Fibroblast of lung (primary cell): ENCODE results near the gene CELF2. TPM values are rescaled to one million over a fixed set of nuclear protein-coding genes. Genes with fewer than 3 reads are reported as not detected.

ENCODE experiments used
- DNase-seq, 2 donors: peaks; one replicate each; pipeline versions ENCODE4 v3.0.0 to v3.0.0-alpha.2; 2010; ENCODE audit warnings: low read depth in 2 of 2
- H2AFZ ChIP-seq: 2 replicates; pipeline ENCODE4 v1.5.1; 2012; ENCODE audit warnings: low read length, control low read depth, inconsistent platforms
- H3K27ac ChIP-seq: 2 replicates; pipeline ENCODE4 v1.5.1; 2011; ENCODE audit warnings: low read length, control low read depth; ENCODE audit not compliant: insufficient read depth
- H3K27me3 ChIP-seq: 2 replicates; pipeline ENCODE4 v1.5.1; 2011; ENCODE audit warnings: mild to moderate bottlenecking, low read length; ENCODE audit not compliant: control insufficient read depth, insufficient read depth
- H3K36me3 ChIP-seq: 2 replicates; pipeline ENCODE4 v1.5.1; 2011; ENCODE audit warnings: low read length; ENCODE audit not compliant: control insufficient read depth, insufficient read depth
- H3K4me1 ChIP-seq: 2 replicates; pipeline ENCODE4 v1.5.1; 2011; ENCODE audit warnings: low read length; ENCODE audit not compliant: control insufficient read depth, insufficient read depth; ENCODE audit errors: extremely low read depth
- H3K4me2 ChIP-seq: 2 replicates; pipeline ENCODE4 v1.5.1; 2011; ENCODE audit warnings: low read length, control low read depth; ENCODE audit not compliant: insufficient read depth; ENCODE audit errors: extremely low read depth
- H3K4me3 ChIP-seq, 4 experiments: fragments of 200-600 bp in 1 of 4; sonication (generic) in 1 of 4; replicated peaks in 1 of 4; 2 replicates each; pipeline ENCODE4 v1.5.1; 2011 to 2016; ENCODE audit warnings: low read length in 4 of 4, low read depth in 3 of 4, mild to moderate bottlenecking in 3 of 4, control low read depth in 2 of 4, inconsistent platforms in 1 of 4, mixed read lengths in 1 of 4; ENCODE audit not compliant: insufficient read depth in 1 of 4; ENCODE audit errors: control extremely low read depth in 1 of 4
- H3K79me2 ChIP-seq: 2 replicates; pipeline ENCODE4 v1.5.1; 2012; ENCODE audit warnings: mild to moderate bottlenecking, low read length, inconsistent platforms; ENCODE audit not compliant: control insufficient read depth, insufficient read depth
- H3K9ac ChIP-seq: 2 replicates; pipeline ENCODE4 v1.5.1; 2011; ENCODE audit warnings: mild to moderate bottlenecking, low read length, control low read depth; ENCODE audit not compliant: insufficient read depth
- H3K9me3 ChIP-seq: 2 replicates; pipeline ENCODE4 v1.5.1; 2012; ENCODE audit warnings: low read depth, low read length; ENCODE audit not compliant: control insufficient read depth, insufficient read depth
- H4K20me1 ChIP-seq: 2 replicates; pipeline ENCODE4 v1.5.1; 2011; ENCODE audit warnings: low read length; ENCODE audit not compliant: control insufficient read depth, insufficient read depth; ENCODE audit errors: extremely low read depth
- EZH2 ChIP-seq: IDR thresholded peaks from 2 replicates; pipeline ENCODE4 v1.5.1; 2012; ENCODE audit warnings: low read length, control low read depth, mild to moderate bottlenecking; ENCODE audit errors: missing control alignments
- polyA plus RNA-seq, 2 donors: library from polyadenylated mRNA; depleted of rRNA in 1 of 2; stranded (reverse) in 1 of 2; unstranded in 1 of 2; fragments of >200 nt; gene quantifications; 2 replicates each; pipeline ENCODE4 v1.2.1, GENCODE V29; 2011 to 2012; ENCODE audit warnings: missing spikeins in 1 of 2
- total RNA-seq: library from RNA; depleted of rRNA; stranded (reverse); fragments of >200 nt; gene quantifications from 2 replicates; pipeline ENCODE4 v1.2.1, GENCODE V29; 2014
- TF ChIP-seq, protein P1 (sequence below), 2 donors: IDR thresholded peaks in 1 of 2; conservative IDR thresholded peaks in 1 of 2; 1 replicate in 1 of 2; 2 replicates in 1 of 2; pipeline ENCODE4 v1.5.1; 2011 to 2012; ENCODE audit warnings: low read length in 2 of 2, control low read depth in 1 of 2, inconsistent platforms in 1 of 2, low read depth in 1 of 2, mild to moderate bottlenecking in 1 of 2

The CELF2 gene
- total and polyA plus RNA-seq, 2 donors (not counting 1 experiment from before 2014, with no cell fraction given), result 16.9 to 25.1 TPM

DNA sequence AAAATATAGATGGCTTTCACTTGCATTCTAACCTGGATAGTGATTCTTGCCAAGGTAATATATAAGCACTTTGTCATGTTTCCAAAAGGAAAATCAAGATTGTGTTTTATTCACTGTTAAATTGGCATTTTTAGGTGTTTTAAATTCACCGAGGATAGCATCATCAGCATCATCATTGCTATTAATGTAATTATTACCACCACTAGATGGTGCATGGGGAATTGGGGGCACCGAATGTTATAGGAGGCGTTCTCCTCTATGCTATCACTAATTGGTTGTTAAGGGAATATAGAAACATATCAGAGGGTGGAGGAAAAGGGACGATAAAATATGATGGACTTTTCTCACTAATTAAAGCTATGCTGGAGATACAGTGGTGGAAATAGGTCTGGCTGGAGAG is 95.5 kb downstream of the CELF2 start:
- no peaks in the 10 kb centered on the region for H3K27me3 ChIP-seq
- no peak overlapping the region for H3K4me2 ChIP-seq
- DNase-seq, result no peak
- no peak overlapping the region for H3K9ac ChIP-seq
- H3K4me3 ChIP-seq, result no peak overlapping the region
- H3K79me2 ChIP-seq, result no peaks in the 10 kb centered on the region
- H3K9me3 ChIP-seq, result no peaks in the 10 kb centered on the region
- H2AFZ ChIP-seq, result no peak overlapping the region
- no peaks in the 10 kb centered on the region for H3K36me3 ChIP-seq
- H4K20me1 ChIP-seq, result no peaks in the 10 kb centered on the region
- TF ChIP-seq, protein P1, sequence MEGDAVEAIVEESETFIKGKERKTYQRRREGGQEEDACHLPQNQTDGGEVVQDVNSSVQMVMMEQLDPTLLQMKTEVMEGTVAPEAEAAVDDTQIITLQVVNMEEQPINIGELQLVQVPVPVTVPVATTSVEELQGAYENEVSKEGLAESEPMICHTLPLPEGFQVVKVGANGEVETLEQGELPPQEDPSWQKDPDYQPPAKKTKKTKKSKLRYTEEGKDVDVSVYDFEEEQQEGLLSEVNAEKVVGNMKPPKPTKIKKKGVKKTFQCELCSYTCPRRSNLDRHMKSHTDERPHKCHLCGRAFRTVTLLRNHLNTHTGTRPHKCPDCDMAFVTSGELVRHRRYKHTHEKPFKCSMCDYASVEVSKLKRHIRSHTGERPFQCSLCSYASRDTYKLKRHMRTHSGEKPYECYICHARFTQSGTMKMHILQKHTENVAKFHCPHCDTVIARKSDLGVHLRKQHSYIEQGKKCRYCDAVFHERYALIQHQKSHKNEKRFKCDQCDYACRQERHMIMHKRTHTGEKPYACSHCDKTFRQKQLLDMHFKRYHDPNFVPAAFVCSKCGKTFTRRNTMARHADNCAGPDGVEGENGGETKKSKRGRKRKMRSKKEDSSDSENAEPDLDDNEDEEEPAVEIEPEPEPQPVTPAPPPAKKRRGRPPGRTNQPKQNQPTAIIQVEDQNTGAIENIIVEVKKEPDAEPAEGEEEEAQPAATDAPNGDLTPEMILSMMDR (conservative IDR thresholded peaks at IDR 0.05 in 1 of 2, IDR thresholded peaks at IDR 0.05 in 1 of 2; ENCODE audit: low read depth in 1 of 2, low read length in 2 of 2), result peak; percentile 14 to 17
- no peak for TF ChIP-seq EZH2
- no peaks in the 10 kb centered on the region for H3K4me1 ChIP-seq
- H3K27ac ChIP-seq, result no peak overlapping the region

DNA sequence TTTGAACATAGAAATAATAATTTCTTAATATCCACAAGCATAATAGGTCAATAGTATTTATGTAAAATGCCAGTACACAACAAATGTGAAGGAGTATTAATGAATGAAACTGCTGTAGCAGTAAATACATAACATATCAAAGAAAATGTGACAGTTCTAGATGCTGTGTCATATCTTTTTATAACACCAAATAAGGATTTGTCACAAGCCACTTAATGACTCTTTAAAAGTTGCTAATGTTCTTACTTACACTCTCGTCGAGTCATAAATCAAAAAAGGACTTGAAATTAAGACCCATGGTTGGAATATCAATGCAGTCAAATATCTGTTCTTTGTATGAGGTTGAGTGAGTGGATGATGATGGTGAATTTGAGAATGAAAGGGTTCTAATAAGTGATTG is 96.6 kb downstream of the CELF2 start:
- DNase-seq, result no peak
- no peaks in the 10 kb centered on the region for H3K36me3 ChIP-seq
- no peaks in the 10 kb centered on the region for H4K20me1 ChIP-seq
- no peak overlapping the region for H3K4me3 ChIP-seq
- H3K4me2 ChIP-seq, result no peak overlapping the region
- H3K27ac ChIP-seq, result no peak overlapping the region
- no peak overlapping the region for H3K9ac ChIP-seq
- H3K4me1 ChIP-seq, result no peaks in the 10 kb centered on the region
- no peak overlapping the region for H2AFZ ChIP-seq
- no peaks in the 10 kb centered on the region for H3K9me3 ChIP-seq
- H3K27me3 ChIP-seq, result no peaks in the 10 kb centered on the region
- TF ChIP-seq, protein P1 (conservative IDR thresholded peaks at IDR 0.05 in 1 of 2, IDR thresholded peaks at IDR 0.05 in 1 of 2; ENCODE audit: low read depth in 1 of 2, low read length in 2 of 2), result no peak
- TF ChIP-seq EZH2, result no peak
- no peaks in the 10 kb centered on the region for H3K79me2 ChIP-seq

DNA sequence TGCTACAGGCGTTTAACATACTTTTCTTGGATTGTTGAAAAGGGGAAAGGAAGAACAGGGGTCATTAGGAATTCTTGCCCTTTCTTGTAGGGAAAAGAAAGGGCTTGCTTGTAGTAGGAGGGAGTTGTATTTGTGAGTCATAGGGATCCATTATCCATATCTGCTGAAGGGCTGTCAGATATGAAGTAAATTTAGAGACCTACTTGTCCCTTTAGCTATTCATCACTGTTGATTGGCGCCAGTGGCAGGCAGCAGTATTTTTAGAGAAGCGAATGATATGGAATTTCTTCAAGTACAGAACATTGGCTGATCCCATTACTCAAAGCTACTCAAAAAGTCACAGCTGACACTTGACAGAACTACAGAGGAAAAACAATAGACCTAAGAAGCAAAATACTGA is 97.7 kb downstream of the CELF2 start:
- DNase-seq, result no peak
- Histone ChIP-seq H3K27me3 (no peaks in the 10 kb centered on the region), H3K36me3 (no peaks in the 10 kb centered on the region), H3K9me3 (no peaks in the 10 kb centered on the region), H3K4me1 (no peaks in the 10 kb centered on the region), H3K4me3 (no peak overlapping the region), H3K27ac (no peak overlapping the region), H3K4me2 (no peak overlapping the region), H3K9ac (no peak overlapping the region), H3K79me2 (no peaks in the 10 kb centered on the region), H4K20me1 (no peaks in the 10 kb centered on the region), H2AFZ (no peak overlapping the region)
- TF ChIP-seq, protein P1 (conservative IDR thresholded peaks at IDR 0.05 in 1 of 2, IDR thresholded peaks at IDR 0.05 in 1 of 2; ENCODE audit: low read depth in 1 of 2, low read length in 2 of 2), result no peak
- no peak for TF ChIP-seq EZH2
